Rectal smooth muscle tissue (tissue), 1 donor: ENCODE measurements around the gene ACBD4.

ENCODE experiments used
- H3K27ac ChIP-seq: one replicate; pipeline ENCODE4 v1.7.0; 2013; ENCODE audit warnings: low read depth, low read length, inconsistent platforms
- H3K27me3 ChIP-seq: one replicate; pipeline ENCODE4 v1.7.0; 2013; ENCODE audit warnings: low read length; ENCODE audit not compliant: control insufficient read depth, insufficient read depth
- H3K36me3 ChIP-seq: one replicate; pipeline ENCODE4 v1.7.0; 2013; ENCODE audit warnings: low read length; ENCODE audit not compliant: control insufficient read depth, insufficient read depth
- H3K4me1 ChIP-seq: one replicate; pipeline ENCODE4 v1.7.0; 2013; ENCODE audit warnings: low read length; ENCODE audit not compliant: control insufficient read depth, insufficient read depth
- H3K4me3 ChIP-seq: one replicate; pipeline ENCODE4 v1.7.0; 2013; ENCODE audit warnings: low read length
- H3K9ac ChIP-seq: one replicate; pipeline ENCODE4 v1.7.0; 2013; ENCODE audit warnings: low read length

The ACBD4 gene

GRCh38 chr17:45127548-45128300 is 7.8 kb upstream of the ACBD4 start:
- H3K27me3 ChIP-seq = no peaks in the 10 kb centered on the region
- no peaks in the 10 kb centered on the region for H3K36me3 ChIP-seq
- peak overlapping the region; percentile 79 for H3K27ac ChIP-seq
- H3K4me3 ChIP-seq = peak overlapping the region; percentile 41
- peaks cover 24% of the 10 kb centered on the region for H3K4me1 ChIP-seq
- peak overlapping the region; percentile 62 for H3K9ac ChIP-seq

- Histone ChIP-seq H3K9ac (peak overlapping the region; percentile 22), H3K4me1 (peaks cover 24% of the 10 kb centered on the region), H3K27ac (peak overlapping the region; percentile 79), H3K36me3 (no peaks in the 10 kb centered on the region), H3K4me3 (peak overlapping the region; percentile 7), H3K27me3 (no peaks in the 10 kb centered on the region)
Observed at GRCh38 chr17:45128331-45128730, 7.2 kb upstream of the ACBD4 start.

GRCh38 chr17:45128989-45129388 is 6.5 kb upstream of the ACBD4 start:
- peak overlapping the region; percentile 79 for H3K27ac ChIP-seq
- H3K9ac ChIP-seq = no peak overlapping the region
- H3K4me1 ChIP-seq = peaks cover 24% of the 10 kb centered on the region
- H3K36me3 ChIP-seq = no peaks in the 10 kb centered on the region
- H3K27me3 ChIP-seq = no peaks in the 10 kb centered on the region
- no peak overlapping the region for H3K4me3 ChIP-seq

GRCh38 chr17:45129426-45129939 is 6.0 kb upstream of the ACBD4 start:
- Histone ChIP-seq H3K4me3 (no peak overlapping the region), H3K27ac (no peak overlapping the region), H3K4me1 (peaks cover 24% of the 10 kb centered on the region), H3K9ac (no peak overlapping the region), H3K36me3 (no peaks in the 10 kb centered on the region), H3K27me3 (no peaks in the 10 kb centered on the region)

- H3K27me3 ChIP-seq = no peaks in the 10 kb centered on the region
- H3K4me3 ChIP-seq = peak overlapping the region; percentile 88
- peak overlapping the region; percentile 44 for H3K27ac ChIP-seq
- peaks cover 24% of the 10 kb centered on the region for H3K4me1 ChIP-seq
- no peaks in the 10 kb centered on the region for H3K36me3 ChIP-seq
- H3K9ac ChIP-seq = no peak overlapping the region
Observed at GRCh38 chr17:45129940-45130680, 5.4 kb upstream of the ACBD4 start.

- peaks cover 24% of the 10 kb centered on the region for H3K4me1 ChIP-seq
- peak overlapping the region; percentile 83 for H3K27ac ChIP-seq
- peak overlapping the region; percentile 28 for H3K9ac ChIP-seq
- H3K27me3 ChIP-seq = no peaks in the 10 kb centered on the region
- peak overlapping the region; percentile 88 for H3K4me3 ChIP-seq
- no peaks in the 10 kb centered on the region for H3K36me3 ChIP-seq
Observed at GRCh38 chr17:45130681-45131615, 4.5 kb upstream of the ACBD4 start.

GRCh38 chr17:45131616-45132319 is 3.7 kb upstream of the ACBD4 start:
- Histone ChIP-seq H3K27ac (peak overlapping the region; percentile 83), H3K36me3 (no peaks in the 10 kb centered on the region), H3K27me3 (no peaks in the 10 kb centered on the region), H3K9ac (peak overlapping the region; percentile 28), H3K4me3 (peak overlapping the region; percentile 88), H3K4me1 (peaks cover 24% of the 10 kb centered on the region)

GRCh38 chr17:45132320-45132571 is 3.2 kb upstream of the ACBD4 start, which contains the start of gene PLCD3:
Gene PLCD3 (minus strand): TSS chr17:45132515. CDS start chr17:45132410, 105 bp downstream.
- Histone ChIP-seq H3K9ac (peak within 1 kb of the TSS; percentile 88), H3K36me3 (no peaks in the 10 kb centered on the region), H3K4me1 (peaks cover 22% of the 10 kb centered on the region), H3K27me3 (no peaks in the 10 kb centered on the region), H3K4me3 (peak within 1 kb of the TSS; percentile 88), H3K27ac (peak within 1 kb of the TSS; percentile 97)

GRCh38 chr17:45132572-45133463 is 2.7 kb upstream of the ACBD4 start:
- Histone ChIP-seq H3K27me3 (no peaks in the 10 kb centered on the region), H3K4me1 (peaks cover 16% of the 10 kb centered on the region), H3K27ac (peak overlapping the region; percentile 97), H3K36me3 (no peaks in the 10 kb centered on the region), H3K4me3 (peak overlapping the region; percentile 74), H3K9ac (peak overlapping the region; percentile 88)

- H3K36me3 ChIP-seq = peaks cover 2% of the 10 kb centered on the region
- H3K4me3 ChIP-seq = peak overlapping the region; percentile 79
- peaks cover 6% of the 10 kb centered on the region for H3K4me1 ChIP-seq
- H3K27me3 ChIP-seq = no peaks in the 10 kb centered on the region
- H3K27ac ChIP-seq = peak overlapping the region; percentile 88
- H3K9ac ChIP-seq = peak overlapping the region; percentile 46
Observed at GRCh38 chr17:45135978-45136791, 698 bp downstream of the ACBD4 start.
